OCI-LY3 (cell line): ENCODE results near the gene ICOS.

ENCODE experiments used
- H2AFZ ChIP-seq: fragments of 200-600, 300-600 bp; shearing (Covaris generic); 2 replicates; pipeline ENCODE4 v1.6.0; 2014; ENCODE audit warnings: antibody characterized with exemption, low read depth, low read length
- H3K27ac ChIP-seq: fragments of 200-600, 300-600 bp; sonication (generic); 2 replicates; pipeline ENCODE4 v1.5.1; 2014; ENCODE audit warnings: mild to moderate bottlenecking, low read length, moderate library complexity, mixed read lengths
- H3K27me3 ChIP-seq: fragments of 200-600, 300-600 bp; sonication (generic); 2 replicates; pipeline ENCODE4 v1.6.1; 2014; ENCODE audit warnings: low read depth, low read length, mixed read lengths
- H3K36me3 ChIP-seq: fragments of 200-600, 300-600 bp; sonication (generic); replicated peaks from 2 replicates; pipeline ENCODE3; 2014; ENCODE audit warnings: low read depth, low read length, mixed read lengths
- H3K4me1 ChIP-seq: fragments of 300-600, 200-600 bp; sonication (generic); 2 replicates; pipeline ENCODE4 v1.6.1; 2014; ENCODE audit warnings: low read length, mixed read lengths
- H3K4me2 ChIP-seq: fragments of 200-600, 300-600 bp; sonication (generic); 2 replicates; pipeline ENCODE4 v1.6.1; 2014; ENCODE audit warnings: low read length, mixed read lengths
- H3K4me3 ChIP-seq: fragments of 300-600, 200-600 bp; sonication (generic); 2 replicates; pipeline ENCODE4 v1.5.1; 2014; ENCODE audit warnings: antibody characterized with exemption, mild to moderate bottlenecking, low read length, moderate library complexity
- H3K79me2 ChIP-seq: fragments of 300-600, 200-600 bp; shearing (Covaris generic); 2 replicates; pipeline ENCODE4 v1.6.1; 2014; ENCODE audit warnings: mild to moderate bottlenecking, low read length, mixed read lengths
- H3K9ac ChIP-seq: fragments of 300-600, 200-600 bp; shearing (Covaris generic); 2 replicates; pipeline ENCODE4 v1.6.0; 2014; ENCODE audit warnings: mild to moderate bottlenecking, low read length, moderate library complexity
- H3K9me3 ChIP-seq: fragments of 200-600, 300-600 bp; shearing (Covaris generic); 2 replicates; pipeline ENCODE4 v1.6.1; 2014; ENCODE audit warnings: low read length, mixed read lengths; ENCODE audit not compliant: insufficient read depth
- H4K20me1 ChIP-seq: fragments of 200-600, 300-600 bp; sonication (generic); 2 replicates; pipeline ENCODE4 v1.6.1; 2016; ENCODE audit warnings: low read length, mixed read lengths; ENCODE audit not compliant: insufficient read depth
- CTCF ChIP-seq: fragments of 200-600, 300-600 bp; sonication (generic); IDR thresholded peaks from 2 replicates; pipeline ENCODE4 v1.5.1; 2014; ENCODE audit warnings: antibody characterized with exemption, low read length, low read depth
- EZH2phosphoT487 ChIP-seq: fragments of 200-600 bp; shearing (Covaris generic); IDR thresholded peaks from 2 replicates; pipeline ENCODE4 v1.6.1; 2018; ENCODE audit warnings: antibody characterized with exemption, mixed run types, low read depth

Gene ICOS

GRCh38 chr2:204010628-204011560 is 74.3 kb downstream of the ICOS start:
- Histone ChIP-seq H4K20me1 (no peaks in the 10 kb centered on the region), H3K27ac (peak overlapping the region; percentile 98), H3K4me3 (peak overlapping the region; percentile 58), H2AFZ (0 out of 2 replicates have a peak overlapping the region, but pooled peaks have one; percentile 1), H3K9me3 (no peaks in the 10 kb centered on the region), H3K79me2 (no peaks in the 10 kb centered on the region), H3K4me1 (peaks cover 72% of the 10 kb centered on the region), H3K36me3 (peaks cover 10% of the 10 kb centered on the region), H3K4me2 (peak overlapping the region; percentile 78), H3K27me3 (no peaks in the 10 kb centered on the region), H3K9ac (peak overlapping the region; percentile 95)
- TF ChIP-seq EZH2phosphoT487 (no peak), CTCF (no peak)
